ENCODE results near the gene NES. TPM values are rescaled to one million over a fixed set of nuclear protein-coding genes. Genes with fewer than 3 reads are reported as not detected.
"Not testable (repeated sequence)": the region's sequence is repeated elsewhere in the genome, so short reads cannot be mapped to it uniquely, and the experiment has no call there.

Gene NES
- total RNA-seq, 2 donors from 2014 or later: 3.6 to 6.8 TPM

GRCh38 chr1:156641761-156642264 lies 35.4 kb downstream of the NES start, which contains the start of gene BCAN:
TSS of gene BCAN (plus strand) at chr1:156642117. CDS start at chr1:156646055, 3,938 bp downstream.
- DNase-seq: no peak
- intact Hi-C loops (cut with DNase I, micrococcal nuclease): no loop called here

DNA sequence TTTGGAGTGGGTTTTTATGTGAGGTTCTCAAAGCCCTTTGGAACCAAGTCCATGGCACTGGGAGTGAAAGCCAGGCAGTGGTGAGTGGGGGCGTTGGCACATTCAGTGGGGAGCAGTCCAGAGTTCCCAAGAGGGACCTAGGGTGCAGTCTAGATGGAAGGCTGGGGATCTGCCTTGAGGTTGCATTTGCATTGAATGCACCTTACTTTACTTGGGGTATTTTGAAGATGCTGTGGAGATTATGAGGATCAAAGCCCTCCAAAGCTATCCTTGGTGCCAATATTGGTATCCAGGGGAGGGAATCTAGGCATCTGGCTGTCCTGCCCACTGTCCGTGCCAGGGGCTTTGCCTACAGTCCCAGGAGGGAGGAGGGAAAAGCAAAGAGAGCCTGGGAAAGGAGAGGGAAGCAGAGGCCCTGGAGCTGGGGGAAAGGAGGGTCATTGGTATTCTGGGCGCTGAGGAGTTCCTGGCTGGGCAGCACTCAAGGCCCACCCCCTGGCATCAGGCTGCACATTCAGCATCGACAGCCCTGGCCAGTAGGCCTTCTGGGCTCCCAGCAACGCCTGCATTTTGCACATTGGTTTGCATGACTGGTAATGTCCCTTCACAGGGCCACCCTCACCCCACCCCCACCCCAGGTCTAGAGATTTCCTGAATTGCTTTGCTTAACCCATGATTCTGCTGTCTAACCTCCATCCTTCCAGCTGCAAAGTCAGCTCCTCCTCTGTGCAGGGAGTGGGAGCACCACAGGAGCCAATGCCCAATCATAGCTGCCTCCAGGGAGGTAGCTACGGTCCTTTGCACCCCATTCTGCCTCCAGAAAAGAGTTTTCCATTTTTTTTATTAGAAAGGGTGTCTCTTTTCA lies 36.1 kb downstream of the NES start:
- intact Hi-C loops (cut with DNase I, micrococcal nuclease): no loop called here
- DNase-seq (no peak), ATAC-seq (no peak)

More at GRCh38 chr1:156641761-156642264, 35.4 kb downstream of the NES start, which contains the start of gene BCAN:
- ATAC-seq: no peak

DNA sequence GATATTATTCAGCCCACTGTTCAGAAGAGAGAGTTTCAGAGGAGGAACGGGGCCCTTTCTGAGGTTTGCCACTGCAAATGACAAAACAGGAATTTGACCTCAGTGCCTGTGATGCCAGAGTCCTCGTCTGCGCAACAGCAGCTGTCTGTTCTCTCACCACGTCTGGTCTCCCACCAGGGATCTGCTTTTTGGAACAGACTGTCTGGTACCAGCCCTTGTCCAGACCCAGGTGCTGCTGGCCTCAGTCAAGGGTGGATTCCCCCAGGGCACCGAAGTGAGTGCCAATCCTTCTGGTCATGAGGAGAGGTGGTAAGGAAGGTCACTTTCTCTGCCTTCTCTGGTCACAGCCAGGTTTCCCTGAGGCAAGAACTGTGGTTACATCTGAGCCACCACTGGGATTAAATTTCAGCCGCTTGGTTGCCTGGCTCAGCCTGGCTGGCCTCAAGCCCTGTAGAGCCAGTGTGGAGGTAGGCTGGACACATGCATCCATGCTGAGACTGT lies 37.6 kb downstream of the NES start:
- intact Hi-C loops (cut with DNase I, micrococcal nuclease): no loop called here
- peak; percentile 21 for ATAC-seq
- DNase-seq: no peak

DNA sequence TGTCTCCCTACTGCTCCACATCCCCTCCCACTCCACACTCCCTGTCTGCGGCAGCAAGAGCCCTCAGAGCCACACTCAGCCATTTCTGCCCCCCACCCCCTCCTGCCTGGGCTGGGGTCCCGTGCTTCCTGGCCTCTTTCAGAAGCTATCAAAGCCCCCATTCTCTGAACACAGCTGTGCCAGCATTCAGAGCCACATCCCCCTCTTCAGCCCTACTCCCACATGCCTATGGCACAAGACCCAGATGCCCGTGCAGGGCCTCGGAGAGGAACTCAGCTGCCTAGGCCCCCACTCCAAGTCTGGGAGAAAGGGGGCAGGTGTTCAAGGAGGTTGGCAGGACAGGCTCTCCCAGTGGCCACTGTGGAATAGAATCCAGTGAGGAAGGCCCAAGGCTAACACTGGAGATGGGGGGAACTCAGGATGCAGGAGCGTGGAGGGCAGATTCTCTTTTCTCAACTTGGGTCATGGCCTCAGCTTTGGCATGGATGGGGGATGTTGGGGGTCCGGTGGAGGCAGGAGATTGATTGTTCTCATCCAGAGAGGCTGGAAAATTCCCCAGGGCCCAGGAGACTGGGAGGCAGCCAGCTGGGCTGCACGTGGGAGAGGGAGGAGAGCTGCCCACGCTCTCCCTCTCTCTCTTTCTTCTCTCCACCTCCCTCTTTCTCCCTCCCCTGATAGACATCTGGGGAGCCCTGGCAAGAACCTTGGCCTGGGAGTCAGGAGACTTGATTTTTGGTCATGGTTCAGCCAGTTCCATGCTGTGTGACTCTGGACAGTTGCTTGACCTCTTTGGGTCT lies 38.8 kb downstream of the NES start:
- DNase-seq: no peak
- intact Hi-C loops (cut with DNase I, micrococcal nuclease): no loop called here
- ATAC-seq: no peak

GRCh38 chr1:156632355-156632754 lies 44.9 kb downstream of the NES start:
- no peak for DNase-seq
- intact Hi-C loops (cut with DNase I, micrococcal nuclease): no loop called here
- no peak for ATAC-seq

DNA sequence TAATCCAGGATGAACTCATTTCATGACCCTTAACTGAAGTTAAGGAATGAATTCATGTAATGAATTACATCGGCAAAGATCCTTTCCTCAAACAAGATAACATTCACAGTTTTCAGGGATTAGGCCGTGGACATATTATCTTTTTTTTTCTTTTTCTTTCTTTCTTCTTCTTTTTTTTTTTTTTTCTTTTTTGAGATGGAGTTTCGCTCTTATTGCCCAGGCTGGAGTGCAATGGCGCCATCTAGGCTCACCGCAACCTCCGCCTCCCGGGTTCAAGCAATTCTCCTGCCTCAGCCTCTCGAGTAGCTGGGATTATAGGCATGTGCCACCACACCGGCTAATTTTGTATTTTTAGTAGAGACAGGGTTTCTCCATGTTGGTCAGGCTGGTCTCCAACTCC lies 46.1 kb downstream of the NES start:
- DNase-seq; ATAC-seq; intact Hi-C loops (cut with DNase I, micrococcal nuclease): not testable (repeated sequence)

DNA sequence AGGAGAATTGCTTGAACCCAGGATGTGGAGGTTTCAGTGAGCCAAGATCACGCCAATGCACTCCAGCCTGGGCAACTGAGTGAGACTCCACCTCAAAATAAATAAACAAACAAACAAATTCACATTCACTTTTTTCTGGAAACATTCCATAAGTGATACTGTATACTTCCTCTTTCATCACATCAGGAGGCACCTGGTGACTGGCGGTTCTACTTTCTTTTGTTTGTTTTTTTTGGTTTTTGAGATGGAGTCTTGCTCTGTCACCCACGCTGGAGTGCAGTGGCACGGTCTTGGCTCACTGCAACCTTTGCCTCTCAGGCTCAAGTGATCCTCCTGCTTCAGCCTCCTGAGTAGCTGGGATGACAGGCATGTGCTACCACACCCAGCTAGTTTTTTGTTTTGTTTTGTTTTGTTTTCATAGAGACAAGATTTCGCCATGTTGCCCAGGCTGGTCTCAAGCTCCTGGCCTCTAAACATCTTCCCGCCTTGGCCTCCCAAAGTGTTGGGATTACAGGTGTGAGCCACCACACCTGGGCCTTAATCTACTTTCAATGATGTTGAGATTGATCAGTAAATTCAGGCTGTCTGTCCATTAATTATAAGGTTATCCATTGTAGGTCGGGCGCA lies 47.3 kb downstream of the NES start:
- ATAC-seq: no peak
- no peak for DNase-seq
- intact Hi-C loops (cut with DNase I, micrococcal nuclease): no loop called here

- peak in 1 of 2 donors; percentile 51 for DNase-seq
- intact Hi-C loops (cut with DNase I, micrococcal nuclease): no loop called here
- peak; percentile 11 for ATAC-seq
These were observed 49.8 kb downstream of the NES start for GRCh38 chr1:156627313-156627880.

- no peak for DNase-seq
- ATAC-seq: no peak
- intact Hi-C loops (cut with DNase I, micrococcal nuclease): no loop called here
These were observed 51.1 kb downstream of the NES start for GRCh38 chr1:156626079-156626438.

DNA sequence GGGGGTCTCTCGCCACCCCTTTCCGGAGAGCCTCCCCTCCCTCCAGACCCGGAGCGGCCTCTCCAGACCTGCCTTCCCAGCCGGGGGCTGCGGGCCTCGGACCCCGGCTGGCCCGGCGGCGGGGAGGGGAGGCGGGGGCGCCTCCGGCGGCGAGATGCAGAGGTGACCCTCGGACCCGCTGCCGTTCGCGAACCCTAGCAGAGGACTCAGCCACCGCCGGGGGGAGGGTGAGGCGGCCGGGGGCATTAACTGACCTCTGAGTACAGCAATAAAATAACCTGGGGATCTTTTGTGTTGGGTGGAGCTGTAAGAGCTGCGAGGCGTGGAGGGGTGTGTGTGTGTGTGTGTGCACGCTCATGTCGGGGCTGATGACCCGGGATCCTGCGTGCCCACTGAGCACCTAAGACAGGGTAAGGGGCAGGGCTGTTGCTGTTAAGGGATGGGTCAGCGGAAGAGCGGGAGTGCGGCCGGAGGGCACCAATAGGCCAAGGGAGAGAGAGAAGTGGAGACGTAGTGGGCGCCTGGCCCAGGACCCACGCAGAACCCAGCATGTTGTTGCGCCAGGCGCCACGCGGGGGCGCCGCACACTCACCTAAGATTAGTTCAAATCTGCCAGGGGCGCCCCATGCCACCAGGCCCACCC lies 51.6 kb downstream of the NES start:
- intact Hi-C loops (cut with DNase I, micrococcal nuclease): no loop called here
- peak in 1 of 2 donors; percentile 67 for DNase-seq

GRCh38 chr1:156624814-156625435 lies 52.3 kb downstream of the NES start:
- peak; percentile 24 for ATAC-seq
- no peak for DNase-seq
- intact Hi-C loops (cut with DNase I, micrococcal nuclease): no loop called here

More for the DNA sequence above, 51.6 kb downstream of the NES start:
- peak; percentile 65 for ATAC-seq

DNA sequence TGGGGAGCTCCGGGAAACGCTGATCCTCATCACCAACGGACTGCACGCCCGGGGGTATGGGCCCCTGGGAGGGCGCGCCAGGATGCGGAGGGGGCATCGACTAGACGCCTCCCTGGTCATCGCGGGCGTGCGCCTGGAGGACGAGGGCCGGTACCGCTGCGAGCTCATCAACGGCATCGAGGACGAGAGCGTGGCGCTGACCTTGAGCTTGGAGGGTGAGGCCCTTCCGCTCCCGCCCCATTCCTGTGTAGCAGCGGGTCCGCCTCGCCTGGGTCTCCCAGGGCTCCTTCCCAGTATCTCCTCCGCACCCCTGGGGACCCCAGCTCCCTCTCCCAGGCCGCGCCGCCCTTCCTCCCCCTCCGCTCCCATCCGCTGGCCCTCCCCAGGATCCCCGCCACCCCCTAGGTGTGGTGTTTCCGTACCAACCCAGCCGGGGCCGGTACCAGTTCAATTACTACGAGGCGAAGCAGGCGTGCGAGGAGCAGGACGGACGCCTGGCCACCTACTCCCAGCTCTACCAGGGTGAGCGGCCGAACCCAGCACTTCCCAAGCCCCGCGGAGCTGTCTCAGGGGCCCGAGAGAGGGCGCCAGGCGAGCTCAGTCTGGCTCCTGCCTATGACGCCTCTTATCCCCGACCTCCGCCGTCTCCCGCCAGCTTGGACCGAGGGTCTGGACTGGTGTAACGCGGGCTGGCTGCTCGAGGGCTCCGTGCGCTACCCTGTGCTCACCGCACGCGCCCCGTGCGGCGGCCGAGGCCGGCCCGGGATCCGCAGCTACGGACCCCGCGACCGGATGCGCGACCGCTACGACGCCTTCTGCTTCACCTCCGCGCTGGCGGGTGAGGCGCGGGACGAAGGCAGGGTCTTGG lies 53.0 kb downstream of the NES start:
- intact Hi-C loops (cut with DNase I, micrococcal nuclease): no loop called here
- peak in 1 of 2 donors; percentile 54 for DNase-seq
- ATAC-seq: peak; percentile 71

- ATAC-seq (no peak), DNase-seq (no peak)
- intact Hi-C loops (cut with DNase I, micrococcal nuclease): no loop called here
These were observed 54.5 kb downstream of the NES start for GRCh38 chr1:156622581-156623297.

DNA sequence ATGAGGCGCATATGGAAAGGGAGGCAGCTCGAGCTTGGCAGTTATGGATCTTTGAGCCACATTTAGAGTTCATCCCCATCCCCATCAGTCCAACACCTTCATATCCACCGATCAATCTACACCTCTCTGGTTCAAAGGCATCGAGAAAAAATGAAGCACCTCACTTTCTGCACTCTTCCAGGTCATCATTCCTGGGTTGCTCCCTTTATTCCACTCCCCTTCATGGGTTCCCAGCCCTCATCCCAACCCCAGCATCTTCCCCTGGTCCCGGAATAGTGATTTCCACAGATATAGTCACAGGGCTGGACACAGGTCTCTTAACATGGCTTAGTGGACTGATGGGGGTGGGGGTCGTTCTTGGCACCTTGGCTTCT lies 57.6 kb downstream of the NES start:
- intact Hi-C loops (cut with DNase I, micrococcal nuclease): no loop called here
- DNase-seq: no peak
- no peak for ATAC-seq

DNA sequence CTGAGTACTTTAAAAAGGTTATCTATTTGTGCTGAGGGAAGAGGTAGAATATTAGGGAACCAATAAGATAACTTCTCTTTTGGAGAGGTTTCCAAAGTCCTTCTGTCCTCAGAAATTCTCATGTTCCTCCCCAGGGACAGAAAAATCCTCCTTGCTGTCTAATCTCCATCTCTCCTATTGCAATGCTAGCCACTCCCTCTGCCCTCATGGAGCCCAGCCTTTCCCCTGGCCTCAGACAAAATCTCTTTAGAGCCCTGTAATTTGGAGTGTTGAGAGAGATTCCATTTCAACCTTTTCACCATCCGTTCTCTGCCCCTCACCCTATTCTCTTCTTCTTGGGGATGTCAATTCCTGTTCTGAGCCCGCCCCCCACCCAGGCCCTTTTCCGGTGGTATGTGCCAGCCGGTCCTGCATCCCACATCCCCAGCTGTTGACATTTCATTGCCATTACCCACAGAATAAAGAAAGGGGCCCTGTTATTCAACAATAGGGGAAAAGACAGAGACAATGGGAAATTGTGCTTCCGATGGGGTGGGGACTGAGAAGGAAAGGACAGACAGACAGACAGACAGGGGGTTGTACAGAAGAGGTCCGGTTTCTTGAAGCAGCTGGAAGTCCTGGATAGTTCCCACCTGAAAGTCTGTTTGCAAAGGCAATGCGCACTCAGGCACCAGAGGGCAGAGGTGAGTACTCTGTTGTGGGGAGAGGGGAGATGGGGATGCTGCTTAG lies 58.2 kb downstream of the NES start, which contains the start of gene HAPLN2:
TSS of gene HAPLN2 (plus strand) at position 563 of the 729 bp plus-strand sequence. CDS start 4,076 bp downstream, outside the sequence.
- intact Hi-C loops (cut with DNase I, micrococcal nuclease): no loop called here
- ATAC-seq: no peak

More for the DNA sequence above, 58.2 kb downstream of the NES start, which contains the start of gene HAPLN2:
- peak in 1 of 2 donors; percentile 19 for DNase-seq
